Measurements from ENCODE around the gene OR6V1.

DNA sequence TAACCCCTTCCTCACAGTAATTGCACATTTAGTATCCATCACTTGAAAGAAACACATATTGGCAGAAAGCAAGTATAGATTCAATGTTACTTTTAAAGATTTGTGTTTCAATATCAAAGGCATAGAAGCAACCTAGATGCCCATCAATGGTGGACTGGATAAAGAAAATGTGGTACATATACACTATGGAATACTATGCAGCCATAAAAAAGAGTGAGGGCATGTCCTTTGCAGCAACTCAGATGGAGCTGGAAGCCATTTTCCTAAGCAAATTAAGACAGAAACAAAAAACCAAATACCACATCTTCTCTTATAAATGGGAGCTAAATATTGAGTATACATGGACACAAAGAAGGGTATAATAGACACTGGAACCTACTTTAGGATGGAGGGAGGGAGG is 3.6 kb downstream of the OR6V1 start:
- TF ChIP-seq, protein P1, sequence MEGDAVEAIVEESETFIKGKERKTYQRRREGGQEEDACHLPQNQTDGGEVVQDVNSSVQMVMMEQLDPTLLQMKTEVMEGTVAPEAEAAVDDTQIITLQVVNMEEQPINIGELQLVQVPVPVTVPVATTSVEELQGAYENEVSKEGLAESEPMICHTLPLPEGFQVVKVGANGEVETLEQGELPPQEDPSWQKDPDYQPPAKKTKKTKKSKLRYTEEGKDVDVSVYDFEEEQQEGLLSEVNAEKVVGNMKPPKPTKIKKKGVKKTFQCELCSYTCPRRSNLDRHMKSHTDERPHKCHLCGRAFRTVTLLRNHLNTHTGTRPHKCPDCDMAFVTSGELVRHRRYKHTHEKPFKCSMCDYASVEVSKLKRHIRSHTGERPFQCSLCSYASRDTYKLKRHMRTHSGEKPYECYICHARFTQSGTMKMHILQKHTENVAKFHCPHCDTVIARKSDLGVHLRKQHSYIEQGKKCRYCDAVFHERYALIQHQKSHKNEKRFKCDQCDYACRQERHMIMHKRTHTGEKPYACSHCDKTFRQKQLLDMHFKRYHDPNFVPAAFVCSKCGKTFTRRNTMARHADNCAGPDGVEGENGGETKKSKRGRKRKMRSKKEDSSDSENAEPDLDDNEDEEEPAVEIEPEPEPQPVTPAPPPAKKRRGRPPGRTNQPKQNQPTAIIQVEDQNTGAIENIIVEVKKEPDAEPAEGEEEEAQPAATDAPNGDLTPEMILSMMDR (IDR thresholded peaks at IDR 0.05), result no peak
- no peak for TF ChIP-seq POLR2A (IDR thresholded peaks at IDR 0.05)

Measured in right lobe of liver (tissue), 4 donors.